A172 (cell line): ENCODE results near the gene PHB1. TPM values are rescaled to one million over a fixed set of nuclear protein-coding genes. Genes with fewer than 3 reads are reported as not detected.
"Not testable (repeated sequence)": the region's sequence is repeated elsewhere in the genome, so short reads cannot be mapped to it uniquely, and the experiment has no call there.

Experiments
- DNase-seq: peaks from one replicate; pipeline ENCODE4 v3.0.0-alpha.2; 2015; ENCODE audit warnings: low spot score
- total RNA-seq: library from RNA; depleted of rRNA; stranded (reverse); fragments of >200 nt; shearing (Covaris generic); gene quantifications from 2 replicates; pipeline ENCODE4 v1.2.3, GENCODE V29; 2014

Gene PHB1
- total RNA-seq, 1 experiment from 2014 or later: 280 TPM

DNA sequence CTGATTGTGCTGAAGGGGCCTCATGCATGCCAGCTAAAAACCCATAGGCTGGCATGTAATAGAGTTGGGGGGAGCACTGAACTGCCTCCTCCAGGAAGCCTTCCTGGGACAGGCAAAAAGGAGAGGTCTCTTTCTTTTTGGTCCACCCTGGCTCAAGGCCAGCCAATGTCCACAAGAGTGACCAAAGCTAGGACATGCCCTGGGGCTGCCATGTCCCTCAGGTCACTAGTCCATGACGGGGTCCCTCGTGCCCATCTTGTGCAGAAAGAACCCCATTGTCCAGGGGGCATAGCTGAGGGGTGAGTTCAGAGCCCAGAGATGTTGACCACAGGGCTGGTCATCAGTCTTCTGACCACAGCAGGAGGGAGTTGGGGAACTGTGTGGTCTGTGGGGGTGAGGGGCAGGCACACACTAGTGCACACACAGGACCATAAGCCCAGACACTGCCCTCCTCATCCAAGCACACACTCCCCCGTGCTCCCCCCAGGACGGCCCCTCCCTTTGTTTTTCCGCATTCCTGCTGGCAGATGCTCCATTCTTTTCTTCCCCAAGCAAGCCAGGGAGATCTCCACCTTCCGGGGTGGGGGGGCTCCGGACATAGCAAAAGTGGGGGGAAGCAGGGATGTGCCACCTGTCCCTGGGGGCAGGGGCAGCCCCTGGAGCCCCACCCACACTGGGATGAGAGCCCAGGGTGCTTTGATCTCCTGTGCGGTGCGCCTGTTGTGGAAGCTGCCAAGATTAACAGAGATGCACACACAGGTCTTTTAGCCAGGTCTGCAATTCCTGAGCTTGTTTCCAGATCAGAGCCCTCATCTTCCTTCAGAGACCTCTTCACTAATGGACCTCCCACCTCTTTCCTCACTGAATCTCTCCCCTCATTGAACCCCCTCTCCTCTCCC lies 25.2 kb upstream of the PHB1 start:
- DNase-seq: peak; percentile 70

DNA sequence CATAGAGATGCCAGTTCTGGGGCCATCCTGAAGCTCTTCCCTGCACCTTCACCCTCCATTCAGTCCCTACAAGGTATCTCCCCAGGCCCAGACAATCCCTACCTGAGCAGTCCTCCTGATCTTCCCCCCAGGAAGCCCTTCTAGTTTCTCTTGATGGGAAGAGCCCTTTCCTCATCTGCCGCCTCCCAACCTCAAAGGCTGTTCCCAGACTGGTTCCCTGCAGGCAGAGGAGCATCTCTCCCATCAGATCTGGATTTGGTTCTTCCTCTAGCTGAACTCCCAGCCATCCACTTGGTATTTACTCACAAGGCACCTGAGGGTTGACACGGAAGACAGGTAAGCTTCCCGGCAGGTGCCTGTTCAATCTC lies 24.6 kb upstream of the PHB1 start:
- DNase-seq: no peak

DNA sequence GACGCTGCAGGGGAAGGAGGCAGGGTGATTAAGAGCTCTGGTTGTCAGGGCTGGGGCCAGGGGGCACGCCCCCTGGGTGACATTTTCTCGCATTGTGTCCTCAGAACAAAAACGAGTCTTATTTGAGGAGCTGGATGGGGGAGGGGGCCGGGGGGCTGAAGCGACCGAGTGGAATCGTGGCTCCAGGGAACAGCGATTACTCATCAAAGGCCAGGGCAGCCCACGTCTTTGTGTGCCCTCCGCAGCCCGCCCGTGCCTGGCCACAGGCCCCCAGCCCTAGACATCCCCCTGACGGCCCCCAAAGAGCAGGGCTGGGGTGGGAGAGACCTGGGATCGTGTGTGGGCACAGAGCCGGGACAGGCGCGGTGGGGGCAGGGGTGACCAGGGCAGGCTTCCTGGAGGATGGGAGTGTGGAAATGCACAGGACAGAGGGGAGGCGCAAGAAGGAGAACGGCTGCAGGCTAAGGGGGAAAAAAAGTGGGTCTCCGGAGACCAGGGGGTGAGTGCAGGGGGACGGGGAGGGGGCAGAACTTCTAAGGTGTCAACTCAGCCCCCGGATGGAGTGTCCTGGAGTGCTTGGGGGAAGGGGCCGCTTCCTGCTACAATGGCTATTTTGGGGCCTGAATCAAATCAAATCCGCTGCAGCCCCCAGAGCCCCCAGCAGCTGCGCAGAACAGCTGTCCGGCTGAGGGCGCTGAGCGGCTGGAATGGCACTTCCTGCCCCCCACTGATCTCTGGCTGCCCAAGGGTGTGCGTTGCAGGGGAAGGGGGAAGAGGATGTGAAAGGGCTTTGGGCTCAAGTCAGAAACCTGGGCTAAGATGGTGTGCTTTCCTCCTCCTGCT lies 24.0 kb upstream of the PHB1 start:
- no peak for DNase-seq

DNA sequence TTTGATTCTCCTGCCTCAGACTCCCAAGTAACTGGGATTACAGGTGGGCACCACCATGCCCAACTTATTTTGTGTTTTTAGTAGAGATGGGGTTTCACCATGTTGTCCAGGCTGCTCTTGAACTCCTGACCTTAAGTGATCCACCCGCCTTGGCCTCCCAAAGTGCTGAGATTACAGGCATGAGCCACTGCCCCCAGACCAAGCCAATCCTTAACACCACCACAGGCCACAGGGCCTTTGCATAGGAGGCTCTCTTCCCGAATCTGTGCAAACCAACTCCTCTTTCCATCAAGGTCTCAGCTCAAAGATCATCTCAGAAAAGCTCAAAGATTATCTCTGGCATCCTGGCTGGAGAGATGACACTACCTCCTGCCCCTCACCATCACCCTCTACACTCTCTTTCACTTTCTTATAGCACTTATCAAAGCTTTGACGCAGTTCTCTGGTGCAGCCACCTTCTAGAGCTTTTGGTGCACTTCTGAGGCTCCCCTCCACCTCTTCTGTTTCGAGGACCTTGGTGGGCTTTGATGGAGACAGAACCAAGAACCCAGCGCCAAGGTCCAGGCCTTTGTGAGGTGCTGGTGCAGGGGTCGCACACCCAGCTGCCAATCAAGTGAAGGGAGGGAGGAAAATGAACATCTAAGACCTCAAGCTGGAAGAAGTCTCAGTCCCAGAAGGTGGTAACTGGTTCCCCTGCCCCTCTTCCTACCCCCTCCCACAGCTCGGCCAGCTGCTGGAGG lies 23.2 kb upstream of the PHB1 start:
- no peak for DNase-seq

DNA sequence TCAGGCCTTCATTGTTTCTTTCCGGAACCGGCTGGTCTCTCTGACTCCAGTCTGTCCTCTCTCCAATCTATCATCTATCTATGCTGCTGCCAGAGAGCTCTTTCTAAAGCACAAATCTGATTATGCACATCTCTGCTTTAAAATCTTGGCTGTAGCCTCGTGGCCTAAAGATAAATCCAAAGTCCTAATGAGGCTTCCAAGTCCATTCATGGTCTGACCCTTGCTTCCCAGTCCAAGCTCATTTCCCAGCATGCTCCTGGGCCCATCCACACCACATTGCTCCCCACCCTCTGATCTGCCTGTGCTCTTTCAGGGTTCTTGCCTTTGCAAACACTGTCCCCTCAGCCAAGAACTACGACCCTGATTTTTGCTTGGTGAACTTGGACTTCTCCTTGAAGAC lies 21.5 kb upstream of the PHB1 start:
- no peak for DNase-seq

DNA sequence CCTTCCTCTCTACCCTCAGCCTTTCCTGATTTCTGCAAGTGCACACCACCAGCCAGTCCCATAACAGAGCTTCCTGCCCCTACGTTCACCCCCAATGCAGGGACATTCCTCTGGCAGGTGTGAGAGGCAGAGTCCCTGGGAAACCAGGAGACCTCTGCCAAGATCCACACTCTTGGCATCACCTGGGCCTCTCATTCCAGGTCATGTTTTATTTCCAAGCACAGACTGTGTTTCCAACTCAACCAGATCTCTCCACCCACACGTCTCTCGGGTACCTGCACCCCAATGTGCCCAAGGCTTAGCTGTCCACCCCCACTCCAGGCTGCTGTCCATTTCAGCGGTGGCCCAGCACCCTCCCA lies 21.0 kb upstream of the PHB1 start:
- DNase-seq: no peak

DNA sequence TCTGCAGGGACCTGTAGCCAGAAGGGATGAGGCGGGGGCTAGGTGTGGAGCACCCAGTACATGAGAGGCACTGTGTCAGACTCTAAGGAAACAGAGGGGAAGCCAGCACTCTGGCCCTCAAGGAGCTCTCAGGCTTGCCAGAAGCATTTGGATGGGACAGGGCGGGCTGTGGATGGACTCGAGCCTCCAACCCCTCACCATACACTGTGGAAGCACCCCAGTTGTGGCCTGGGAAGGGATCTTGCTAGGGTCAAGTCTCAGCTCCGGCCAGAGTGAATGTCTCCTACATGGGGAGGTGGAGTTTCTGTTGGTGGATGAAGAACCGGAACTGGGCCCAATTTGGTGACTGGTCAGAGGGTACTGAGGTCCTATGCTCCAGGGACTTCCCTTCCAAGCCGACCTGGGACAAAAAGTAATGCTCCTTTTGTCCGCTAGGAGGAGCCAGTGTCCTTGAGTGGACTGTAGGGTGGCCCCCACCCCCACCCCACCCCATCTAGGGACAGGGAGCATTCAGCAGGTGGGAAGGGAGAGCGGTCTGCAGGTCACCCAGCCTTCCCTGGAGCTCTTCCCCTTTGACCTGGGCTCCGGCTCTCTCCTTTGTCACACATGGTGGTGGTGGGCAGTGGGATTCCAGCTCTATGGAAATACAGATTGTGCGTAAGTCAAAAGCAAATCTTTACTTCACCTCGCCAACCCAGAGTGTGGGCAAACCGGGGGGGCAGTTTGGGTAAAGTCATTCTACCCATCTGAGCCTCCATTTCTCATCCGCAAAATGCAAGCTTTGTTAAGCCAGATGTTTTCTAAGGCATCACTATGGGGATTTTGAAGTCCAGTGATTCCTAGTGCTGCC lies 20.4 kb upstream of the PHB1 start:
- DNase-seq: peak; percentile 72

DNA sequence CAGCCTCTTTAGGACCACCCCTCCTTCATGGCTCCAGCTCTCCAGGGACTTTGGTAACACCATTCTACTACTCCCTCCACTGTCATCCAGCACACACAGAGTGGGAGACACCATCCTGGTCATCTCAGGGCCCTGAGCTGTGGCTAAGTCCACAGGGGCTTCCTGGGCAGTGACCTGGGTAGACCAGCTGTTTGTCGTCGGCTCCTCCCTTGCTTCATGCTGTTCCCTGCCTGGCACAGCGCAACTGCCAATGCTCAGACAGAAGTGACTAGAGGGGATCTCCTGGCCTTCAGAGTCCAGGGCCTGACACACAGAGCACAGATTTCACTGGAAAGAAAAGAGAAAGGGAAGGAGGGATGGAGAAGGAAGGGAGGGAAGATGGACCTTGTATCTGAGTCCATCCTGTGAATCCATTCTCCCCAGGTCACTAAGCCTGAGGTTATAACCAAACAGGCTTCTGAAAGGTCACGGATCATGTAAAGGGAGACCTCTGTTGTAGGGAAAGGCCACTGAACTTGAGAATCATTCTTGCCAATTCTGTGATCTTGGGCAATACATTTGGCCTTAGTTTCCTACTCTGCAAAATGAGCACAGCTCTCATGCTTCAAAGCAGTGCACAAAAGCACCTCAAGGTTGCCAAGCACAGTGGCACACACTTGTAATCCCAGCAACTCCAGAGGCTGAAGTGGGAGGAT lies 18.5 kb upstream of the PHB1 start:
- no peak for DNase-seq

DNA sequence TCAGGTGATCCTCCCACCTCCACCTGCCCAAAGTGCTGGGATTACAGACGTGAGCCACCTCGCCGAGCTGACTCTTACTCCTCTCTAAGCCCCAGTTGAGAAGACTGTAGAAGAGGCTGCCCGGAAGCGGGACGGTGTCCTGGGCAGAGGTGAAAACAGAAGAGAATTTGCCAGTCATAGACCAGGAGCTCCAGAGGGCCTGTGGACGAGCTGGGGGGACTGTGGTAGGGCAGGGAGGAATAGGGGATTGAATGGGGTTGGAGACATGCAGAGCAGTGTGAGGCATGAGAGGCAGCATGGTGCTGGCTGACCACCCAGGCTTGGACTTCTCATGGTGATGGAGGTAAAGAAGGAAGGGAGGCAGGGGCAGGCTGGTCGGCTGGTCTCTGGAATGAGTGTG lies 17.1 kb upstream of the PHB1 start:
- no peak for DNase-seq

DNA sequence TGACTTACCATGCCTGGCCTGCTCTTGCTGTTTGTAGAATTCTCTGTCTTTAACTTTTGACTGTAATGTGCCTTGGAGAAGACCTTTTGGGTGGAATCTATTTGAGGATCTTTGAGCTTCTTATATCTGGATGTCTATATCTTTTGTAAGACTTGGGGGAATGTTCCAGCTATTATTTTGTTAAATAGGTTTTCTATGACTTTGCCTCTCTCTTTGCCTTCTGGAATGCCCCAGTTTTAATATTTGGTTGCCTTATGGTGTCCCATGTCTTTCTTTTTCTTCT lies 10.3 kb upstream of the PHB1 start:
- no peak for DNase-seq

DNA sequence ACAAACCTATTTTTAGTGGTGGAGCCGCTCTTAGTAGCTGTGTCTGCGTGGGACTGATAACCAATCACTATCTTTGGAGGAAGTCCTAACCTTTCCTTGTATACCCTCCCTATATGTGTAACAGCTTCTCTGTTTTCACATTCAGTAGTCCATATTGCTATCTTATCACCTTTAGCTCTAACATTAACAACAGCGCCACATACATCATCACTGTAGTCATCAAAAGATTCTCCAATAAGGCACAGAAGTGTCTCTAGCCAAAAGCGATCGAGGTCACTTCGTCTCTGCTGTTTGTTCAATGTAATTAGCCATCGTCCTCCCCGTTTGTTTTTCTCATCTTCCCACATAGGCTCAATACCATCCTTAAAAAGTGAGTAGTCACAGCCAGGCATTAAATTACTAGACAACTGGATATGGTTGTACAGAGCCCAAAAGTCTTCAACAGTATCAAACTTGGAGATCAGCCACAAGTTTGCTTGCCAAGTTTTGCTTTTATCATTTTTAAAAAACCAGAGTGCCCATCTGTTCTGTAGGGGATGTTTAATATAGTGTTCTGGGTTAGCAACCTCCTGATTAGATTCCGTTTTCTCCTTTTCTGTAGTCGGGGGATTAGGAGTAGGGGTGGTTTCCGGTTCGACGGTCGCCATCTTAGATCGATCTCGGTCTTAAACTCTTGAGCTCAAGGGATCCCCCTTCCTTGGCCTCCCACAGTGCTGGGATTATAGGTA lies 9.8 kb upstream of the PHB1 start:
- DNase-seq: not testable (repeated sequence)

DNA sequence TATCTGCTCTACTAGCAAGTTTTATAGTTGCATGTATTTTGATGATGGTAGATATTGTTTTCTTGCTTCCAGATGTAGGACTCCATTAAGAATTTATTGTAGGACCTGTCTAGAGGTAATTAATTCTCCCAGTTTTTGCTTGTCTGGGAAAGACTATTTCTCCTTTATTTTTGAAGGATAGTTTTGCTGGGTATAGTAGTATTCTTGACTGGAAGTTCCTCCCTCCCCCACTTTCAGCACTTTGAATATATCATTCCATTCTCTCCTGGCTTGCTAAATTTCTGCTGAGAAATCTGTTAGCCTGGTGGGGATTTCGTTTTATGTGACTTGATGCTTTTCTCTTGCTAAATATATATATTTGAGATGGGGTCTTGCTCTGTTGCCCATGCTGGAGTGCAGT lies 8.0 kb upstream of the PHB1 start:
- DNase-seq: no peak

DNA sequence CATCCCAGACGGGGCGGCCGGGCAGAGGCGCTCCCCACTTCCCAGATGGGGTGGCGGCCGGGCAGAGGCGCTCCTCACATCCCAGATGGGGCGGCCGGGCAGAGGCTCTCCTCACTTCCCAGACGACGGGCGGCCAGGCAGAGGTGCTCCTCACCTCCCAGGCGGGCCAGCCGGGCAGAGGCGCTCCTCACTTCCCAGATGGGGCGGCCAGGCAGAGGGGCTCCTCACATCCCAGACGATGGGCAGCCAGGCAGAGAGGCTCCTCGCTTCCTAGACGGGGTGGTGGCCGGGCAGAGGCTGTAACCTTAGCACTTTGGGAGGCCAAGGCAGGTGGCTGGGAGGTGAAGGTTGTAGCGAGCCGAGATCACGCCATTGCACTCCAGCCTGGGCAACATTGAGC lies 5.1 kb upstream of the PHB1 start:
- not testable (repeated sequence) for DNase-seq

DNA sequence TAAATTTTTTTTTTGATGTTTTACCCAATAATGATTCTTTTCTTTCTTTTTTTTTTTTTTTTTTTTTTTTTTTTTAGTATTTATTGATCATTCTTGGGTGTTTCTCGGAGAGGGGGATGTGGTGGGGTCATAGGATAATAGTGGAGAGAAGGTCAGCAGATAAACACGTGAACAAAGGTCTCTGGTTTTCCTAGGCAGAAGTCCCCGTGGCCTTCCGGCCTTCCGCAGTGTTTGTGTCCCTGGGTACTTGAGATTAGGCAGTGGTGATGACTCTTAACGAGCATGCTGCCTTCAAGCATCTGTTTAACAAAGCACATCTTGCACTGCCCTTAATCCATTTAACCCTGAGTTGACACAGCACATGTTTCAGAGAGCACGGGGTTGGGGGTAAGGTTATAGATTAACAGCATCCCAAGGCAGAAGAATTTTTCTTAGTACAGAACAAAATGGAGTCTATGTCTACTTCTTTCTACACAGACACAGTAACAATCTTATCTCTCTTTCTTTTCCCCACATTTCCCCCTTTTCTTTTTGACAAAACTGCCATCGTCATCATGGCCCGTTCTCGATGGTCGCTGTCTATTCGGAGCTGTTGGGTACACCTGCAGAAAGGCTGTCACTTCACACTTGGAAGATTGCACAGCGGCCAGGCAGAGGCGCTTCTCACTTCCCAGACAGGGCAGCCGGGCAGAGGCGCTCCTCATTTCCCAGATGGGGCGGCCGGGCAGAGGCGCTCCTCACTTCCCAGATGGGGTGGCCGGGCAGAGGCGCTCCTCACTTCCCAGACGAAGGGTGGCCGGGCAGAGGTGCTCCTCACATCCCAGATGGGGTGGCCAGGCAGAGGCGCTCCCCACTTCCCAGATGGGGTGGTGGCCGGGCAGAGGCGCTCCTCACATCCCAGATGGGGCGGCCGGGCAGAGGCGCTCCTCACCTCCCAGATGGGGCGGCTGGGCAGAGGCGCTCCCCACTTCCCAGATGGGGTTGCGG lies 4.4 kb upstream of the PHB1 start:
- DNase-seq: not testable (repeated sequence)

DNA sequence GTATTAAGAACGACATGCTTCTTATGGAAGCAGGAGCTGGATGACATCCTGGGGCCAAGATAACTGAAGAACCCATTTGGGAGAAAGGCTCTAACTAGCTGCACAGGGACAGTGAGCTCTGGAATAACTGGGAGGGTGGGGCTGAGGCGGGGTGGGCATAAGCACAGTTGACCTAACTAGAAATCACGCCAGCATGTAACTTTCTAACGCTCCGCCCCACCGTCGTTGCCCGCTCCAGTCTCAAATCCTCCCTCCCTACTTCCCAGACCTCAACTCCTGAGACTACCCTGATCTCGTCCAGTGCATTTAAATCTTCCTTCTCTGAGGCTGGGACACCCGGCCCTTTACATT lies 436 bp downstream of the PHB1 start:
- DNase-seq: no peak

DNA sequence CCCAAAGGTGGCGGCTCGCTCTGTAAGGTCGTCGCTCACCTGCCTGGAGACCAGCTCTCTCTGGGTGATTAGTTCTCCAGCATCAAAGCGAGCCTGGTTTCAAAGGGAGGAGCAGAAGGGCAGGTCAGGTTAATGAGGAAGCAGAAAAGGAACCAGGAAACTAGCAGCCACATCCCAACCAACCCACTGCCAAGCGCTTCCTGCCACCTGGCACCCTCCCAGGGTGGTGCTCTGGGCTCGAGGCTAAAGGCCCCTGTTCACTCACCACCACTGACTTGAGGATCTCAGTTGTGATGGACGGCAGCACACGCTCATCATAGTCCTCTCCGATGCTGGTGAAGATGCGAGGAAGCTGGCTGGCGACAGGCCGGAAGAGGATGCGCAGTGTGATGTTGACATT lies 5.6 kb downstream of the PHB1 start:
- DNase-seq: no peak

DNA sequence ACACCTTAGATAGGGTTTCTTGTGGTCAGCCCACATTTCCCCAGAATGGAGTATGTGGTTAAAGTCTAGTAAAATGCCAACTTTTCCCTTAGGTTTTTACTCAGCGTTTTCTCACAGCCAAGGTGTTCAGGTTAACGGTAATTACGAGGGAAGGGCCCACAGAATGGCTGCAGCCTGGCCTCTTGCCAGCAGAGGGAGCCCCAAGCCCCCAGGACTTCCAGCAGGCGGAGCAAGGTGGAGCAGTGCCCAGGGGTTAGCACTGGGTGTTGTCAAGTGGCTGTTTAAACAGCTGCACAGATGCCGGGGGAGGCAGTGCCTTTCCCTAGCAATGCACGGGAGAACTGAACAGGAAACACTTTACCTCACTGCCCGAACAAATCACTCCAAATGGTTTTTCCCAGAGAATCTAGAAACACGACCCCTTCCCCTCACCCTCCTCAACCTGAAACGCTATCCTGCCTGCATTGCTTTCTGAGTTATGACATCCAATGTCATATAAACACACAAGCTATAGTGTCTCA lies 6.6 kb downstream of the PHB1 start:
- DNase-seq: peak; percentile 57

DNA sequence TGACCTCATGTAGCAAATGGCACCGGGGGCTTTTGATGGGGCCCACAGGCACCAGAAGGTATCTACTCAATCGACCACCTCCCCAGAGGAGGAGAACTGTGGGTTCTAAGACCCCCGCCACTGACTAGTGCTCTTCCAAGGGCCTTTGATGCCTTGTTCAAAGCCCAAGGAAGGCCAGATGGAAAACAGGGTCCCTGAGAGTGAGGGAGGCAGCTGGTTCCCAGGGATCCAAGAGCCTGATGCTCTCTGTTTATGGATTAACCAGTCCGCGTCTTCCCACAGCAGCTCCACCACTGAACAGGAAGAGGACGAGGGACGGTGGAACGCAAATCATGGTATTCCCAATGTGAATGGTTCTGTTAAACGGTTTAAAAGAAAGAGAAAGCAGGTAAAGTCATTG lies 7.6 kb downstream of the PHB1 start:
- no peak for DNase-seq
